Tibial nerve (tissue), 3 donors: ENCODE measurements around the gene GID4.

Experiments used
- POLR2A ChIP-seq, 2 donors: fragments of 450-650 bp; IDR thresholded peaks; one replicate each; pipeline ENCODE4 v1.6.1; 2017; ENCODE audit warnings: antibody characterized with exemption in 2 of 2, mild to moderate bottlenecking in 2 of 2, moderate library complexity in 2 of 2
- TF ChIP-seq, protein P1 (sequence below), 5 experiments: fragments of 200-600 bp in 3 of 5; fragments of 450-650 bp in 2 of 5; sonication (generic) in 3 of 5; IDR thresholded peaks; one replicate each; pipeline ENCODE4 v1.5.1; 2016 to 2019; ENCODE audit warnings: antibody characterized with exemption in 5 of 5, mild to moderate bottlenecking in 3 of 5, moderate library complexity in 2 of 5

DNA sequence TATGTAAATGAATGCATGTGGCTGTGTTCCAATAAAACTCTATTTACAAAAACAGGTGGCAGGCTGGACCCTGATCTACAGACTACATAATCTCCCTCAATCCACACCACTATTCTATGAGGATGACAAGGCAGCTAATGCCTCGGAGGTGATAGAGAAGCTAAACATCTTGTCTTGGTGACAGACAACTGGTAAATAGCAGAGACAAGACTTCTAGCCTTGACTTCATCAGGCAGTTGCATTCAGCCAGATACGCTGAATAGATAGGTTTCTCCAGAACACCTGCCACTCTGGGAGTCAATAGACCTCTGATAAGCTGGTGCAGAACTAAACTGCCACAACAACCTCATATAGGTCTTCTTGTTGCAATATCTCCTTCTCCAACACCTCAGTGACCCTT lies 3.5 kb upstream of the GID4 start:
- TF ChIP-seq, protein P1, sequence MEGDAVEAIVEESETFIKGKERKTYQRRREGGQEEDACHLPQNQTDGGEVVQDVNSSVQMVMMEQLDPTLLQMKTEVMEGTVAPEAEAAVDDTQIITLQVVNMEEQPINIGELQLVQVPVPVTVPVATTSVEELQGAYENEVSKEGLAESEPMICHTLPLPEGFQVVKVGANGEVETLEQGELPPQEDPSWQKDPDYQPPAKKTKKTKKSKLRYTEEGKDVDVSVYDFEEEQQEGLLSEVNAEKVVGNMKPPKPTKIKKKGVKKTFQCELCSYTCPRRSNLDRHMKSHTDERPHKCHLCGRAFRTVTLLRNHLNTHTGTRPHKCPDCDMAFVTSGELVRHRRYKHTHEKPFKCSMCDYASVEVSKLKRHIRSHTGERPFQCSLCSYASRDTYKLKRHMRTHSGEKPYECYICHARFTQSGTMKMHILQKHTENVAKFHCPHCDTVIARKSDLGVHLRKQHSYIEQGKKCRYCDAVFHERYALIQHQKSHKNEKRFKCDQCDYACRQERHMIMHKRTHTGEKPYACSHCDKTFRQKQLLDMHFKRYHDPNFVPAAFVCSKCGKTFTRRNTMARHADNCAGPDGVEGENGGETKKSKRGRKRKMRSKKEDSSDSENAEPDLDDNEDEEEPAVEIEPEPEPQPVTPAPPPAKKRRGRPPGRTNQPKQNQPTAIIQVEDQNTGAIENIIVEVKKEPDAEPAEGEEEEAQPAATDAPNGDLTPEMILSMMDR (IDR thresholded peaks at IDR 0.05), result no peak
- no peak for TF ChIP-seq POLR2A (IDR thresholded peaks at IDR 0.05)
